Fibroblast of lung (primary cell): ENCODE data around the gene WDFY2.

ENCODE experiments used
- CTCF ChIP-seq, 2 donors: IDR thresholded peaks in 1 of 2; conservative IDR thresholded peaks in 1 of 2; 1 replicate in 1 of 2; 2 replicates in 1 of 2; pipeline ENCODE4 v1.5.1; 2011 to 2012; ENCODE audit warnings: low read length in 2 of 2, control low read depth in 1 of 2, inconsistent platforms in 1 of 2, low read depth in 1 of 2, mild to moderate bottlenecking in 1 of 2
- EZH2 ChIP-seq: IDR thresholded peaks from 2 replicates; pipeline ENCODE4 v1.5.1; 2012; ENCODE audit warnings: low read length, control low read depth, mild to moderate bottlenecking; ENCODE audit errors: missing control alignments

- TF ChIP-seq CTCF (conservative IDR thresholded peaks at IDR 0.05 in 1 of 2, IDR thresholded peaks at IDR 0.05 in 1 of 2; ENCODE audit: low read depth in 1 of 2, low read length in 2 of 2) (no peak), EZH2 (no peak)
These were observed 96.9 kb downstream of the WDFY2 start for GRCh38 chr13:51681037-51681678.
